K562 treated with DMSO at 1 percent for 12 hours (cell line): Measurements from ENCODE around the gene SLC16A8. TPM values are rescaled to one million over a fixed set of nuclear protein-coding genes. Genes with fewer than 3 reads are reported as not detected.

Source experiments
- total RNA-seq: library from RNA; unstranded; fragments of 300-600 nt; gene quantifications from 2 replicates; pipeline ENCODE4 v1.2.3, GENCODE V29; 2022; ENCODE audit not compliant: insufficient read depth

SLC16A8 gene, protein sequence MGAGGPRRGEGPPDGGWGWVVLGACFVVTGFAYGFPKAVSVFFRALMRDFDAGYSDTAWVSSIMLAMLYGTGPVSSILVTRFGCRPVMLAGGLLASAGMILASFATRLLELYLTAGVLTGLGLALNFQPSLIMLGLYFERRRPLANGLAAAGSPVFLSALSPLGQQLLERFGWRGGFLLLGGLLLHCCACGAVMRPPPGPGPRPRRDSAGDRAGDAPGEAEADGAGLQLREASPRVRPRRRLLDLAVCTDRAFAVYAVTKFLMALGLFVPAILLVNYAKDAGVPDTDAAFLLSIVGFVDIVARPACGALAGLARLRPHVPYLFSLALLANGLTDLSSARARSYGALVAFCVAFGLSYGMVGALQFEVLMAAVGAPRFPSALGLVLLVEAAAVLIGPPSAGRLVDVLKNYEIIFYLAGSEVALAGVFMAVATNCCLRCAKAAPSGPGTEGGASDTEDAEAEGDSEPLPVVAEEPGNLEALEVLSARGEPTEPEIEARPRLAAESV
- not detected in 2 replicates for total RNA-seq

GRCh38 chr22:38083931-38084631 is at the start of gene SLC16A8:
TSS of gene SLC16A8 (minus strand) at chr22:38084184. CDS start at chr22:38082873, 1,311 bp downstream.

GRCh38 chr22:38110008-38110862 is 26.3 kb upstream of the SLC16A8 start, which contains the start of gene BAIAP2L2:
TSS of gene BAIAP2L2 (minus strand) at chr22:38110684. CDS start at chr22:38110525, 159 bp downstream.

DNA sequence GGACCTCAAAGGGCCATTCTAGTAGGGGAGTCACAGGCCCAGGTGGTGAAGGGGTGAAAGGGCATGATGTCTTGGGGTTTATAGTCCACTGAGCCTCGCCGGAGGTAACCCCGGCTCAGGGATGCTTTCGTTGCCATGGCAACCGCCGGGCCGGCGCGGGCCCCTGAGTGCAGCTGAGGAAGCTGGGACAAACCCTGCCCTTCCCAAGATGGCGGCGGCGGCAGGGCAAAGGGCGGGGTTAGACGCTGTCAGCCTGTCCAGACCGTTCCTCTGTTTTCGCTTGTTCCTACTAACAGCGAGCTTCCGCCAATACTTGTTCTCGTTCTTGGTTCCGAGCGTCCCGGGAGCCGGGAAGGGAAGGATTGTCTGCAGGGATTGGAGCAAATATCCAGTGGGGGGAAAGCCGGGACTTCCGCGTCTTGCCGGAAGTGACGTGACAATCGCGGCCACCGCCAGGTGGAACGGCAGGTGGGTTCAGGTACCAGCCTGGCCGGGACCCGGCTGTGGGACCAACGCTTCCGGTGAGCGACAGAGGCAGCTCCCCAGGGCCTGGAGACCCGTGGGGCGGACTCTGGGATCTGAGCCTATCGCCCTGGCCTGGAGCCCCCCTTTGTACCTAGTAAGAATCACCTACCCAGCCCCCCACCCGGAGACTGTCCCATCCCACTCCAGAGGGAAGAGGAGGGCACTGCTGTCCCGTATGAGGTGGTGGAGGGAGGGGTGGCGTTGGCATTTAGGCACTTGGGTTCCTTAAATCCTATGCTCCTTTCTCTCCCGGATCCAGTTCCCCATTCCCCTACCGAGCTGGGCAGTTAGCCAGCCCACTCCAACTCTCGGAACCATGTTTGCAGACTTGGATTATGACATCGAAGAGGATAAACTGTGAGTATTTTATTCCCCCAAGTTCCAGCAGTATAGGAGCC is 26.8 kb downstream of the SLC16A8 start, which contains the start of gene PICK1:
PICK1 (plus strand) TSS at position 436 of the 923 bp plus-strand sequence; CDS start at position 842, 406 bp downstream.

Other genes starting within 250 kb of the SLC16A8 start
- 39.9 and 55.0 TPM in 2 replicates for gene ANKRD54, start 239.8 kb downstream of the SLC16A8 start, total RNA-seq
- gene EIF3L, start 234.8 kb downstream of the SLC16A8 start, total RNA-seq, result 483 and 743 TPM in 2 replicates
- gene MICALL1, start 177.9 kb downstream of the SLC16A8 start, total RNA-seq, result 16.2 and 26.9 TPM in 2 replicates
- gene C22orf23, start 130.6 kb downstream of the SLC16A8 start, total RNA-seq, result not detected in 2 replicates
- 63.4 and 98.9 TPM in 2 replicates for gene POLR2F, start 130.5 kb downstream of the SLC16A8 start, total RNA-seq
- gene SOX10, start 99.6 kb downstream of the SLC16A8 start, total RNA-seq, result not detected in 2 replicates
- 9.9 and 14.3 TPM in 2 replicates for gene PICK1, start 26.8 kb downstream of the SLC16A8 start, total RNA-seq
- gene BAIAP2L2, start 26.5 kb upstream of the SLC16A8 start, total RNA-seq, result not detected in 2 replicates
- 1.5 and 17.6 TPM in 2 replicates for gene PLA2G6, start 97.6 kb upstream of the SLC16A8 start, total RNA-seq
- gene MAFF, start 117.8 kb upstream of the SLC16A8 start, total RNA-seq, result 8.2 and 10.7 TPM in 2 replicates
- 15.5 and 35.8 TPM in 2 replicates for gene TMEM184B, start 188.8 kb upstream of the SLC16A8 start, total RNA-seq
- 42.5 and 72.0 TPM in 2 replicates for gene CSNK1E, start 233.2 kb upstream of the SLC16A8 start, total RNA-seq